Activated naive CD8-positive, alpha-beta T cell treated with anti-CD3 and anti-CD28 coated beads for 36 hours (primary cell): ENCODE data around the gene CCNO. TPM values are rescaled to one million over a fixed set of nuclear protein-coding genes. Genes with fewer than 3 reads are reported as not detected.

Source experiments
- DNase-seq: peaks from one replicate; pipeline ENCODE4 v3.0.0; 2021
- H3K27ac Mint-ChIP-seq: one replicate; pipeline ENCODE4 v1.8.0; 2022; ENCODE audit warnings: mild to moderate bottlenecking, moderate library complexity, mixed read lengths
- H3K27me3 Mint-ChIP-seq: one replicate; pipeline ENCODE4 v1.8.0; 2022; ENCODE audit warnings: mild to moderate bottlenecking, mixed read lengths
- H3K36me3 Mint-ChIP-seq: one replicate; pipeline ENCODE4 v1.8.0; 2021; ENCODE audit warnings: mild to moderate bottlenecking, mixed read lengths
- H3K4me1 Mint-ChIP-seq: one replicate; pipeline ENCODE4 v1.8.0; 2021; ENCODE audit warnings: mixed read lengths
- H3K4me3 Mint-ChIP-seq: one replicate; pipeline ENCODE4 v1.8.0; 2022; ENCODE audit warnings: mild to moderate bottlenecking, moderate library complexity, mixed read lengths
- H3K9me3 Mint-ChIP-seq: one replicate; pipeline ENCODE4 v1.8.0; 2022; ENCODE audit warnings: mixed read lengths
- total RNA-seq, 2 experiments: library from RNA; stranded (reverse); gene quantifications; one replicate each; pipeline ENCODE4 v1.2.3, GENCODE V29; 2021

Gene CCNO, protein sequence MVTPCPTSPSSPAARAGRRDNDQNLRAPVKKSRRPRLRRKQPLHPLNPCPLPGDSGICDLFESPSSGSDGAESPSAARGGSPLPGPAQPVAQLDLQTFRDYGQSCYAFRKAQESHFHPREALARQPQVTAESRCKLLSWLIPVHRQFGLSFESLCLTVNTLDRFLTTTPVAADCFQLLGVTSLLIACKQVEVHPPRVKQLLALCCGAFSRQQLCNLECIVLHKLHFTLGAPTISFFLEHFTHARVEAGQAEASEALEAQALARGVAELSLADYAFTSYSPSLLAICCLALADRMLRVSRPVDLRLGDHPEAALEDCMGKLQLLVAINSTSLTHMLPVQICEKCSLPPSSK
- total RNA-seq, result under 1 TPM in 1 of 2 experiments, not detected in 1; 0.14 TPM

DNA sequence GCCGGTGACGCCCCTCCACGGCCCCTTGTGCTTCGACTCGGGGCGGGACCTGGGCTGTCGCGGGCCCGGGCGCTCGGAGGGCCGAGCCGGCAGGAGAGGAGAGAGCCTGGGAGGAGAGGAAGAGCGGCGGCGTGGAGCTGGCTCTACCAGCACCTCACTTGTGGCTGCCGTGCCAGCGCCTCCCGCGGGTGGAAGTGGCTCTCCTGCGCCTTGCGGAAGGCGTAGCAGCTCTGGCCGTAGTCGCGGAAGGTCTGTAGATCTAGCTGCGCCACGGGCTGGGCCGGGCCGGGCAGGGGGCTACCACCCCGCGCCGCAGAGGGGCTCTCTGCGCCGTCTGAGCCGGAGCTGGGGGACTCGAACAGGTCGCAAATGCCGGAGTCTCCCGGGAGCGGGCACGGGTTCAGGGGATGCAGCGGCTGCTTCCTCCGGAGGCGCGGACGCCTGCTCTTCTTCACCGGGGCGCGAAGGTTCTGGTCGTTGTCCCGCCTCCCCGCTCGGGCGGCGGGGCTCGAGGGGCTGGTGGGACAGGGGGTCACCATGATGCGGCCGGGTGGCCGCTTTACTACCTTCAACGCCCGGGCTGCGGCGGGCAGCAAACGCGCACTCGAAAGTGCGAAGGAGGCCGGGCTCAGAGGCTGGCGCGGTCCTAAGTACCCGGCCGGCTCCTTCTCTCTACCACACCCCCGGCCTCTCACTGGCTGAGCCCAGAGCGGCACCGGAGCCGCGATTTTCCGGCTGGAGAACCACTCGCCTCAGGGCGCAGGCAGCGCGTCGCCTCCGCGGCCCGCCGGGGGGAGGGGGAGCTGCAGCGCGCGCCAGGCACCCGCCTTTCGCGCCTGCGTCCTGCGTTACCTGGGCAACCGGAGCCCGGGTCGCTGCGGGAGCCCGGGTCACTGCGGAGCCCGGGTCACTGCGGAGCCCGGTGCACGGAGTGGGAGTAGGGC, at the start of gene CCNO:
Gene CCNO (minus strand): TSS at position 624 of the 944 bp plus-strand sequence. CDS start 85 bp downstream, at position 539.
- H3K4me3 Mint-ChIP-seq, result peak within 1 kb of the TSS; percentile 78
- H3K9me3 Mint-ChIP-seq, result no peaks in the 10 kb centered on the region
- peak; percentile 77 for DNase-seq
- peaks cover 80% of the 10 kb centered on the region for H3K27me3 Mint-ChIP-seq
- no peak within 1 kb of the TSS for H3K27ac Mint-ChIP-seq
- no peaks in the 10 kb centered on the region for H3K36me3 Mint-ChIP-seq
- H3K4me1 Mint-ChIP-seq, result peaks cover 28% of the 10 kb centered on the region

DNA sequence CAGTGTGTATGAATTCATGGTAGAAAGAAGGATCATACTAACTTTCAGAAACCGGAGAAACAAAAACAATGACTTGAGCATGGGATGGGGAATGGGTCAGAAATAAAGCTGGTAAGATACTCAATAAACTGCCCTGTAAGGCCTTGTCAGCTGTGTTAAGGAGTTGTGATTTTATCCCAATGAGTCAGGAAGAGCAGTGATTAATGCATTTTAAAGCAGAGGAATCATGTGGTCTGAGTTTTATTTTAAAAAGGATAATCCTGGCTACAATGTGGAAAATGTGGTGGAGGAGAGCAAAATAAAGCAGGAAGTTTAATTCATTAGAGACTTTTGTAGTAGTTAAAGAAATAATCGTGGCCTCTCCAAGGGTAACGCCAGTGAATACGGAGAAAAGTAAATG, 45.4 kb upstream of the CCNO start:
- H3K36me3 Mint-ChIP-seq, result peaks cover 25% of the 10 kb centered on the region
- no peaks in the 10 kb centered on the region for H3K27me3 Mint-ChIP-seq
- H3K4me3 Mint-ChIP-seq, result no peak overlapping the region
- no peaks in the 10 kb centered on the region for H3K4me1 Mint-ChIP-seq
- DNase-seq, result no peak
- no peaks in the 10 kb centered on the region for H3K9me3 Mint-ChIP-seq
- no peak overlapping the region for H3K27ac Mint-ChIP-seq

DNA sequence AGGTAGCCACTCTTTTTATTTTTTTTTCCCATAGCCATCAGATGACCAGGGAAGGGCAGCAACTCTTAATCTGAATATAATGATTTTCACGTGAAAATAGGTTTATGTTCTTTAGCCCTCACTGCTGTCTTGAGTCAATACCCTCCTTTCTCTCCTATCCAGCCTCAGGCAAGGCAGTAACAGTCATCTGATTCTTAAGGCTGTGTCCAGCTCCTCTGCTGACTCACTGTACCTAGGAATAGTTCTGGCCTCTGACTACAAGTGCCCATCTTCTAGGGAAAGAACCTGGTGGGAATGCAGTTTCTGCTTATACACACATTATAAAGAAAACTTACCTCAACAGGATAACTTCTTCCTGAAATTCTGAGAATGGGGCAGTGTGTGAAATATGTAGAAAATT, 43.4 kb upstream of the CCNO start:
- Mint-ChIP-seq H3K4me1 (no peaks in the 10 kb centered on the region), H3K27ac (no peak overlapping the region), H3K27me3 (no peaks in the 10 kb centered on the region), H3K36me3 (peaks cover 21% of the 10 kb centered on the region), H3K9me3 (no peaks in the 10 kb centered on the region), H3K4me3 (no peak overlapping the region)
- no peak for DNase-seq

DNA sequence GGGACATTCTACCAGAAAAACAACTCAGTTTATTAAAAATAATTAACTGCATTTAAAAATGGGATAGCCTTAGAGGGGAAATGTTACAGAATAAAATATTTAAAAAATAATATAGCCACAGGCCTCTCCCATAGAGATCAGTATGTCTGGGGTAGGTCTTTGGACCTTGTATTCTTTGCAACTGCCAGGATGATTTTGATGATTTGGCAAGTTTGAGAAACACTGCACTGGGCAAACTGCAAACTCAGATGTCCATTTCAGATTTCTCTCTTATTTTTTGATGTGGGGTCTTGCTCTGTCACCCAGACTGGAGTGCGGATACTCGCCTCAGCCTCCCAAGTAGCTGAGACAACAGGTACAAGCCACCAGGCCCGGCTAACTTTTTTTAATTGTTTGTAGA, 24.9 kb upstream of the CCNO start:
- DNase-seq, result no peak
- Mint-ChIP-seq H3K9me3 (no peaks in the 10 kb centered on the region), H3K27ac (no peak overlapping the region), H3K27me3 (no peaks in the 10 kb centered on the region), H3K36me3 (peaks cover 13% of the 10 kb centered on the region), H3K4me3 (no peak overlapping the region), H3K4me1 (peaks cover 5% of the 10 kb centered on the region)

DNA sequence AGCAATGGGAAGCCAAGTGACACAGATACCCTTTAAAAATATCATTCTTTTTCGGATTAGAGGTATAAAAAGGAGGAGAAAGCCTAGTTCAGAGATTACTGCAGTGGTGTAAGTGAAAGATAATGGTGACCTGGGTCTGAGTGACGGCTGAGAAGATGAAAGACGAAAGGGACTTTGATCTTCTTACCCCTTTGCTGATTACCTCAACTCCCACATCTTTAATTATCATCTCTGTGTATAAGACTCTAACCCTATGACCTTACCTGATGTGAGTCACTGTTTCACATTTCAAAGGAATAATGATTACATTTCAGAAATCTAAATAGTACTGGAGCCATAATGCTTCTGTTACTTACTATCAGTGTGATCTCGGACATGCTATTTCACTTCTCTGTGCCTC, 21.4 kb upstream of the CCNO start:
- Mint-ChIP-seq H3K27ac (no peak overlapping the region), H3K4me1 (peaks cover 5% of the 10 kb centered on the region), H3K36me3 (peaks cover 8% of the 10 kb centered on the region), H3K27me3 (no peaks in the 10 kb centered on the region), H3K9me3 (no peaks in the 10 kb centered on the region), H3K4me3 (no peak overlapping the region)
- no peak for DNase-seq

DNA sequence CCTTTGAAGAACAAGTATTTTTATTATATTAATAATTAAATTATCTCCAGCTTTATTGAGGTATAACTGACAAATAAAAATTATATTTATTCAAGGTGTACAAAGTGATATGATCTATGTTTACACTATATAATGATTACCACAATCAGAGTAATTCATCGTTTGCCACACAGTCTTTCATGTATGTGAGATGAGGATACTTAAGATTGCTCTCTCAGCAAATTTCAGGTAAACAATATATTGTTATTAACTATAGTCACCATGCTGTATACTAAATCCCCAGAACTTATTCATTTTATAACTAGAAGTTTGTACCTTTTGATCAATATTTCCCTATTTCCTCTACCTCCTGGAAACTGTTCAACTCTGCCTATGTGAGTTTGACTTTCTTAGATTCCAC, 16.7 kb upstream of the CCNO start:
- no peak for DNase-seq
- H3K27ac Mint-ChIP-seq, result no peak overlapping the region
- H3K36me3 Mint-ChIP-seq, result peaks cover 4% of the 10 kb centered on the region
- H3K4me3 Mint-ChIP-seq, result no peak overlapping the region
- peaks cover 11% of the 10 kb centered on the region for H3K9me3 Mint-ChIP-seq
- H3K27me3 Mint-ChIP-seq, result no peaks in the 10 kb centered on the region
- H3K4me1 Mint-ChIP-seq, result peaks cover 3% of the 10 kb centered on the region

DNA sequence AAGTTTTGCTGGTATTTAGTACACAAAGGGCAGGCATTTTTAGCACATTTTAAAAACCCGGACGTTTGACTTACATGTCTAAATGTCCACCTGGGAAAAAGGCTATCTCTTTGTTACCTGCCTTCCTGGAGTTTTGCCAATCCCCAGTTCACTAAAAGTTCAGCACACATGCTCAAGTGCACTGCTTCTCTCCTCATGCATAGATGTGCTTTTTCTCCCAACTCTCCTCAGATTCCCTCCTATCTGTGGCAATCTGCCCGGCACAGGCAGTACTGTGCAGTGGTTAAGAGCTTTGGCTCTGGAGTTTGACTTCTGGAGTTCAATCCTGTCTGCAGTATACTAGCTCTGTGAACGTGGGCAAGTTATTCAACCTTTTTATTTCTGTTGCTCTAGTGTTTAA, 8.3 kb upstream of the CCNO start:
- Mint-ChIP-seq H3K36me3 (no peaks in the 10 kb centered on the region), H3K27me3 (peaks cover 13% of the 10 kb centered on the region)
- DNase-seq, result no peak

DNA sequence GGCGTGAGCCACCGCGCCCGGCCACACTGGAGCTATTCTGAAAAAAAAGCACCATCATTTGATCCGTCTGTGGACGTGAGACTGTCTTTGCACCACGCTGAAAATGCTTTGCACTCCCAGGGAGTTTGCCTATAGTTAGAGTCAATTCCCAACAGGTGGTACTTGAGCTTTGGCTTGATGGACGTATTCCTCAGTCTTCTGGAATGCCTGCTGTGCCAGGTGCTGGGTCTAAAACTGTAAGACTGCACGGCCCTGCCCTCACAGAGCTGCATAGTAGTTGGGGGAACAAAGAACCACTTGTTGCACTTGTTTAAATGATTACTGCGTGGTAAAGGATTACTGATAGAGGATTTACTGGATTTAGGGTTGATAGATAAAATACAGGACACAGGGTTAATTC, 3.4 kb upstream of the CCNO start:
- peaks cover 54% of the 10 kb centered on the region for H3K27me3 Mint-ChIP-seq
- H3K4me3 Mint-ChIP-seq, result no peak overlapping the region
- H3K9me3 Mint-ChIP-seq, result no peaks in the 10 kb centered on the region
- no peak for DNase-seq
- H3K4me1 Mint-ChIP-seq, result peaks cover 14% of the 10 kb centered on the region
- no peaks in the 10 kb centered on the region for H3K36me3 Mint-ChIP-seq
- H3K27ac Mint-ChIP-seq, result no peak overlapping the region

More for the DNA sequence above, 8.3 kb upstream of the CCNO start:
- H3K9me3 Mint-ChIP-seq, result peaks cover 1% of the 10 kb centered on the region
- no peaks in the 10 kb centered on the region for H3K4me1 Mint-ChIP-seq
- no peak overlapping the region for H3K27ac Mint-ChIP-seq
- no peak overlapping the region for H3K4me3 Mint-ChIP-seq

DNA sequence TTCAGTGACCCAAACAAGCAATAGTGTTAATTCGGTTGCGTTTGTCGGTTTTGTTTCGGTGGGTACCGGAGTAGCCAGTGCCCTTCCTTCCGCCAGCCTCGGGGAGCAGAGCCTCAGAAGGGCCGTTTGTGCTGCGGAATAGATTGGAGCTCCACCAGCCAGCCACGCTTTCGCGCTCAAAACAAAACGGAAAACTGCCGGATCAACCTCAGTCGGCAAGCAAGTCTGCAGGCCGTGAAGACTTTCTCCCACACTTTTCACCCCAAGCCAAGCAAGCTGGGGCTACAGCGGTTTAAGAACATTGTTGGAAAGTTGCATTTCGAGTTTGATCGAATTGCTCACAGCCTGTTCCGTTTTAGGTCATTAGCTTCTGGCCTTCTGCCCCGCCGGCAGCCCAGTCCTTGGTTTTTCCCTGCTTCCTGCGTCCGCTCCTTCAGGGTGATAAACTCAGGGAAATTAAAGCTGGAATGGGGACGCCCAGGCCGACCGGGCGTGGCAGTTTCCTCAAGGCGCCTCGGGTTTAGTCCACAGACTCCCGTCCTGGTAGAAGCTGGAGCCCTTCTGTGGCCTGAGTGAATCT, 803 bp upstream of the CCNO start:
- H3K4me3 Mint-ChIP-seq, result peak overlapping the region; percentile 78
- peak; percentile 9 for DNase-seq

DNA sequence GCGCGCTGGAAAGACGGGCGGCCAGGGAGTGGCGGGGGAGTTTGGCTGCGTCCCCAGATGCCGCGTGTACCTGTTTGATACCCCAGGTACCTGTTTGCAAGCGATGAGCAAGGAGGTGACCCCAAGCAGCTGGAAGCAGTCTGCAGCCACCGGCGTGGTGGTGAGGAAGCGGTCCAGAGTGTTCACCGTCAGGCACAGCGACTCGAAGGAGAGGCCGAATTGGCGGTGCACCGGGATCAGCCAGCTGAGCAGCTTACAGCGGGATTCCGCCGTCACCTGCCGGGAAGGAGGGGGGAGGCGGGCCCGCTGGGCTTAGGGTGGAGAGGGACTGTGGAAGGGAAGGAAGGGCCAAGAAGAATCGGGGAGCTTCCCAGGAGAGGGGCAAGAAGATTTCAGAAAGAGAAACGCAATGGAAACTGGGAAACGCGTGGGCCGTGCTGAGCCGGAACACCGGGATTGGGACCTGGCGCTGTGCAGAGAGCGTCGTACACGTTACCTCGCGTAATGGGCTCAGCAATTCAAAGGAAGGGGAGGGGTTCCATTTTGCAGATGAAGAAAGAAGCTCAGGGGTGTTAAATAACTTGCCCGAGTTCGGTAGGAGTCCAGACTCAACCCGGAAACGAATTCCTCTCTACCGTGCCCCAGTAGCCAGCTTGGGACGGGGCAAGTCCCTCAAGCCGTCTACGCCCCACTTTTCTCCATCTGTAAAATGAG, 980 bp downstream of the CCNO start:
- peak; percentile 14 for DNase-seq
- Mint-ChIP-seq H3K4me3 (peak overlapping the region; percentile 78), H3K27ac (no peak overlapping the region), H3K9me3 (no peaks in the 10 kb centered on the region), H3K36me3 (no peaks in the 10 kb centered on the region), H3K4me1 (peaks cover 35% of the 10 kb centered on the region), H3K27me3 (peaks cover 88% of the 10 kb centered on the region)

More for the DNA sequence above, 803 bp upstream of the CCNO start:
- no peak overlapping the region for H3K27ac Mint-ChIP-seq
- H3K36me3 Mint-ChIP-seq, result no peaks in the 10 kb centered on the region
- H3K4me1 Mint-ChIP-seq, result peaks cover 28% of the 10 kb centered on the region
- no peaks in the 10 kb centered on the region for H3K9me3 Mint-ChIP-seq
- peaks cover 79% of the 10 kb centered on the region for H3K27me3 Mint-ChIP-seq

DNA sequence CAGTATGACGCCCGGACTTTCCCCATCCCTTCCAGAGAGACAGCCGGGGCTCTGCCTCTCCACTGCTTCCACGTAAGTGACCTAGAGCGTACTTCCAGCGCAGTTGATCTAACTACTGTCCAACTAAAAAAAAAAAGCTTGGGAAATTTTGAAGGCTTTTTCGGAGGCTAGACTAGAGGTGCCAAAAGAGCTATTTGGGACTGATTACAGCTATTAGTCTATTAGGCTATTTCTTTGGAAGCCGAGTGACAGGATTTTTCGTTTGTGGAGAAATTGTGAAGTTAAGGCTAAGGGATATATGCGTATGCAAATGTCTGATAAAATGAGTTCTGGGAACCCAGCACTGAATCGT, 1.5 kb downstream of the CCNO start:
- Mint-ChIP-seq H3K27ac (no peak overlapping the region), H3K27me3 (peaks cover 88% of the 10 kb centered on the region), H3K4me1 (peaks cover 35% of the 10 kb centered on the region), H3K9me3 (no peaks in the 10 kb centered on the region), H3K4me3 (peak overlapping the region; percentile 78), H3K36me3 (no peaks in the 10 kb centered on the region)
- no peak for DNase-seq

DNA sequence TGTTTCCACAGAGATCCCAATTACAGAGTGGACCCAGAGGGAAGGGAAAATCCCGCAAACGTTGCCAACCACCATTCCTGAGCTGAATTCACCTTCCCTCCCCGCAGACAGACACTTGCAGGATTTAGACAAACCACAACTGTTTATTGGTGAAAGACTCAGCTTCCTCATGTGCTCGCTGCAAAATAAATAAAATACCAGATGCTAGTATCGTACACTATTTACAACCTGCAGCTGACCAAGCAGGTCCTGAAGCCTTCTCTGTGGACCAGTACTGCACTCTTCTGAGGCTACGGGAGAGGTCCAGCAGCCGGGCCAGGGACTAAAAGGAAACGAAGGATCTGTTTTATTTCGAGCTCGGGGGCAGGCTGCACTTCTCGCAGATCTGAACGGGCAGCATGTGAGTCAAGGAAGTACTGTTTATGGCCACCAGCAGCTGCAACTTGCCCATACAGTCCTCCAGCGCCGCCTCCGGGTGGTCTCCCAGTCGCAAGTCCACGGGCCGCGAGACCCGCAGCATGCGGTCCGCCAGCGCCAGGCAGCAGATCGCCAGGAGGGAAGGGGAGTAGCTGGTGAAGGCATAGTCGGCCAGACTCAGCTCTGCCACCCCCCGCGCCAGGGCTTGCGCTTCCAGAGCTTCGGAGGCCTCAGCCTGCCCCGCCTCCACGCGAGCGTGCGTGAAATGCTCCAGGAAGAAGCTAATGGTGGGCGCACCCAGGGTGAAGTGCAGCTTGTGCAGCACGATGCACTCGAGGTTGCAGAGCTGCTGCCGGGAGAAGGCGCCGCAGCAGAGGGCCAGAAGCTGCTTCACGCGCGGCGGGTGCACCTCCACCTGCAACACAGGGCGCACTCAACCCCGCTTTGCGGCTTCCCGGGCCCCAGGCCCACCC, 2.1 kb downstream of the CCNO start:
- Mint-ChIP-seq H3K27ac (no peak overlapping the region), H3K9me3 (no peaks in the 10 kb centered on the region), H3K36me3 (no peaks in the 10 kb centered on the region)

DNA sequence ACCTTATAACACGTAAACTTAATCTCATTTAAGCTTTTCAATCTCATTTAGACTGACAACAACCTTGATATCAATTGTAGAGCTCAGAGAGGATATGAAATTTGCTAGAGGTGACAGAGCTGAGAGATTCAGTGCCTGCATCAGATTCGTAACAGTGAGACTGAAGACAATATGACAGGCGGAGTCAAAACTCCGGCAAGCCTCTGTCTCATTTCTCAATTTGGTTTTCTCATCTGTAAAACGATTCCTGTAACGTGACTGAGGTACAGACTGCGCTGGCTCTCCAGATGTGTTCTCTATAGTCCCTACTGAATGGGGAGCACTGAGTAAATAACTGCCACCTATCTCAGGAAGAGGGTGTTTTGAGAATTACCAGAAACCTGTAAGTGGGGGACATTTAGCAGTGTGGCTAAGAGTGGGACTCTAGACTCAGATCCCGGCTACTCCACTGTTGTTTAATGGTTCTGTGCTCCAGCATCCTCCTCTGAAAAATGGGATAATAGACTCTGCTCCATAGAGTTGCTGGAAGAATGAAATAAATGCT, 3.2 kb downstream of the CCNO start:
- no peak overlapping the region for H3K27ac Mint-ChIP-seq
- H3K27me3 Mint-ChIP-seq, result peaks cover 83% of the 10 kb centered on the region
- no peak overlapping the region for H3K4me3 Mint-ChIP-seq
- peaks cover 41% of the 10 kb centered on the region for H3K4me1 Mint-ChIP-seq
- no peak for DNase-seq
- no peaks in the 10 kb centered on the region for H3K36me3 Mint-ChIP-seq
- H3K9me3 Mint-ChIP-seq, result no peaks in the 10 kb centered on the region

More for the DNA sequence above, 2.1 kb downstream of the CCNO start:
- peak; percentile 30 for DNase-seq
- peaks cover 83% of the 10 kb centered on the region for H3K27me3 Mint-ChIP-seq
- H3K4me1 Mint-ChIP-seq, result peaks cover 37% of the 10 kb centered on the region
- no peak overlapping the region for H3K4me3 Mint-ChIP-seq
